ENCODE results near the gene CAPG. TPM values are rescaled to one million over a fixed set of nuclear protein-coding genes. Genes with fewer than 3 reads are reported as not detected.

Gene CAPG
- total and polyA plus RNA-seq, 9 of the 15 experiments (the other 6 are each of a cell fraction or from before 2014, with no cell fraction given), result 10.6 to 90.4 (median 56.0) TPM

GRCh38 chr2:85421260-85422071 lies 11.3 kb upstream of the CAPG start (continued):
- TF ChIP-seq RNF2 (IDR thresholded peaks at IDR 0.05), result 0 out of 2 replicates have a peak, but pooled peaks have one; percentile 29
- TF ChIP-seq JUND (IDR thresholded peaks at IDR 0.05; ENCODE audit: borderline replicate concordance, low read depth, low read length), result peak; percentile 35; the same call in 1 of the 2 replicates
- TF ChIP-seq JUND (tag; IDR thresholded peaks at IDR 0.05; ENCODE audit: borderline replicate concordance, low read depth, low read length), result peak; percentile 15; the same call in 1 of the 3 replicates
- TF ChIP-seq SMARCE1 (IDR thresholded peaks at IDR 0.05), result peak; percentile 58
- peak in 1 of 2 experiments; percentile 40 for TF ChIP-seq AFF1 (IDR thresholded peaks at IDR 0.05; ENCODE audit: low read depth in 1 of 2, partially characterized antibody in 2 of 2)
- 0 out of 2 replicates have a peak, but pooled peaks have one; percentile 6 for TF ChIP-seq MEF2D (tag; conservative IDR thresholded peaks at IDR 0.05; ENCODE audit: low read depth)
- TF ChIP-seq CEBPB (tag; IDR thresholded peaks at IDR 0.05), result peak; percentile 77
- TF ChIP-seq NR2C2 (CRISPR knock-in tag; IDR thresholded peaks at IDR 0.05), result no peak
- TF ChIP-seq NR2C2 (tag; IDR thresholded peaks at IDR 0.05), result peak; percentile 35; the same call in 1 of the 2 replicates
- TF ChIP-seq UBTF (IDR thresholded peaks at IDR 0.05; ENCODE audit: borderline replicate concordance in 1 of 2, low read depth in 2 of 2, low read length in 2 of 2), result peak in 1 of 2 experiments; percentile 52; a peak in 1 of 4 replicates
- peak; percentile 31; the same call in 1 of the 2 replicates for TF ChIP-seq L3MBTL2 (IDR thresholded peaks at IDR 0.05)
- TF ChIP-seq ZNF609 (CRISPR knock-in tag; IDR thresholded peaks at IDR 0.05; ENCODE audit: borderline replicate concordance), result no peak
- TF ChIP-seq SOX6 (IDR thresholded peaks at IDR 0.05), result peak; percentile 38; the same call in 1 of the 2 replicates
- no peak for TF ChIP-seq PTBP1 (IDR thresholded peaks at IDR 0.05; ENCODE audit: low read depth, low read length)
- TF ChIP-seq NR4A1 (CRISPR knock-in tag; IDR thresholded peaks at IDR 0.05), result no peak; the same call in 1 of the 2 replicates
- 0 out of 2 replicates have a peak, but pooled peaks have one; percentile 35 for TF ChIP-seq NR4A1 (tag; IDR thresholded peaks at IDR 0.05)
